Mammary epithelial cell (primary cell): ENCODE measurements around the gene COL4A2.

Experiments used
- EZH2 ChIP-seq: IDR thresholded peaks from 2 replicates; pipeline ENCODE4 v1.6.1; 2012; ENCODE audit warnings: low read length, inconsistent platforms, borderline replicate concordance
- TF ChIP-seq, protein P1 (sequence below), 2 donors: IDR thresholded peaks in 1 of 2; conservative IDR thresholded peaks in 1 of 2; 2 replicates each; pipeline ENCODE4 v1.5.1; 2011 to 2012; ENCODE audit warnings: inconsistent platforms in 2 of 2, low read length in 2 of 2, mild to moderate bottlenecking in 2 of 2, control low read depth in 1 of 2, low read depth in 1 of 2; ENCODE audit not compliant: insufficient read depth in 1 of 2; ENCODE audit errors: extremely low read depth in 1 of 2

DNA sequence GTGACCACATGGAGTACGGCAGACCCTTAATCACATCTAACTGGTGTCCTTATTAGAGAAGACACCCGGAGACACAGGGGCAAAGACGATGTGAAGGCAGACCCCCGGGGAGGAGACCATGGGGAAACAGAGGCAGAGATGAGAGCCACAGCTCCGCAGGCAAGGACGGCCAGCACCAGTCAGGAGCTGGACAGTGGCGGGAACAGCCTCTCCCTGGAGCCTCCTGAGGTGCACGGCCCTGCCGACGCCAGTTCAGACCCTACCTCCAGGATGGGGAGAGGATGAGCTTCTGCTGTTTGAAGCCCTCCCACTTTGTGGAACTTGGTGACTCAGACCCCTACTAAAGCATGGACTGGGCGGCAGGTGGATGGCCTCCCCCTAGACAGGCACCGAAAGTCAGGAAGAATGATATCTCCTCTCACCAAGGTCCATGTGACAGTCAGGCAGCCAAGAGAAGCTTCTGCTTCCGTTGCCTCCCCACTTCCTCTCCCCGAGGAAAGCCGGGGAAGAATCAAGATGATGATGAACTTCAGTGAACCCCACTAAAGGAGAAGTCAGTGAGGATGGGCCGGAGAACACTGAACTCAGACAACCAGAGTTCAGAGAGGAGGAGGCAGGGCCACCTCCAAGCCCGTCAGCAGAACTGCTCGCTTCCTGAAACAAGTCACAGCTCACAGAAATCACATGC lies 229.1 kb downstream of the COL4A2 start:
- TF ChIP-seq, protein P1, sequence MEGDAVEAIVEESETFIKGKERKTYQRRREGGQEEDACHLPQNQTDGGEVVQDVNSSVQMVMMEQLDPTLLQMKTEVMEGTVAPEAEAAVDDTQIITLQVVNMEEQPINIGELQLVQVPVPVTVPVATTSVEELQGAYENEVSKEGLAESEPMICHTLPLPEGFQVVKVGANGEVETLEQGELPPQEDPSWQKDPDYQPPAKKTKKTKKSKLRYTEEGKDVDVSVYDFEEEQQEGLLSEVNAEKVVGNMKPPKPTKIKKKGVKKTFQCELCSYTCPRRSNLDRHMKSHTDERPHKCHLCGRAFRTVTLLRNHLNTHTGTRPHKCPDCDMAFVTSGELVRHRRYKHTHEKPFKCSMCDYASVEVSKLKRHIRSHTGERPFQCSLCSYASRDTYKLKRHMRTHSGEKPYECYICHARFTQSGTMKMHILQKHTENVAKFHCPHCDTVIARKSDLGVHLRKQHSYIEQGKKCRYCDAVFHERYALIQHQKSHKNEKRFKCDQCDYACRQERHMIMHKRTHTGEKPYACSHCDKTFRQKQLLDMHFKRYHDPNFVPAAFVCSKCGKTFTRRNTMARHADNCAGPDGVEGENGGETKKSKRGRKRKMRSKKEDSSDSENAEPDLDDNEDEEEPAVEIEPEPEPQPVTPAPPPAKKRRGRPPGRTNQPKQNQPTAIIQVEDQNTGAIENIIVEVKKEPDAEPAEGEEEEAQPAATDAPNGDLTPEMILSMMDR (conservative IDR thresholded peaks at IDR 0.05 in 1 of 2, IDR thresholded peaks at IDR 0.05 in 1 of 2; ENCODE audit: extremely low read depth in 1 of 2, insufficient read depth in 1 of 2, low read depth in 1 of 2, low read length in 2 of 2): no peak
- TF ChIP-seq EZH2: no peak
